SK-N-SH treated with all-trans-retinoic acid at 6 μM for 48 hours (cell line): ENCODE data around the gene TRAK1.

Experiments
- ATAC-seq: fragments of 200-7000 bp; cut with Tn5 transposase; 3 replicates; pipeline ENCODE4 v1.9.1; 2020; ENCODE audit warnings: mild to moderate bottlenecking, moderate library complexity
- BACH2 ChIP-seq: fragments of 250-450 bp; sonication (Bioruptor Pico); IDR thresholded peaks from 2 replicates; pipeline ENCODE4 v1.9.0; 2021; ENCODE audit warnings: mild to moderate bottlenecking, borderline replicate concordance
- CREB5 ChIP-seq: fragments of 250-450 bp; sonication (Bioruptor Pico); IDR thresholded peaks from 2 replicates; pipeline ENCODE4 v1.5.1; 2020; ENCODE audit warnings: low read depth, mild to moderate bottlenecking, moderate library complexity
- CSDC2 ChIP-seq: fragments of 250-450 bp; sonication (Bioruptor Pico); IDR thresholded peaks from 2 replicates; pipeline ENCODE4 v1.5.0; 2020; ENCODE audit warnings: mild to moderate bottlenecking, moderate library complexity
- ESRRG ChIP-seq: fragments of 250-450 bp; sonication (Bioruptor Pico); IDR thresholded peaks from 2 replicates; pipeline ENCODE4 v1.6.1; 2021; ENCODE audit warnings: mild to moderate bottlenecking
- ISL1 ChIP-seq: fragments of 250-450 bp; sonication (Bioruptor Pico); IDR thresholded peaks from 2 replicates; pipeline ENCODE4 v2.1.2; 2022; ENCODE audit warnings: mild to moderate bottlenecking, moderate library complexity
- OSR1 ChIP-seq: fragments of 250-450 bp; sonication (Bioruptor Pico); IDR thresholded peaks from 2 replicates; pipeline ENCODE4 v1.8.0; 2022; ENCODE audit warnings: moderate library complexity, mild to moderate bottlenecking, inconsistent platforms
- PATZ1 ChIP-seq: fragments of 250-450 bp; sonication (Bioruptor Pico); IDR thresholded peaks from 2 replicates; pipeline ENCODE4 v1.8.0; 2020; ENCODE audit warnings: mild to moderate bottlenecking, moderate library complexity, borderline replicate concordance
- POU6F1 ChIP-seq: fragments of 250-450 bp; sonication (Bioruptor Pico); IDR thresholded peaks from 2 replicates; pipeline ENCODE4 v1.8.0; 2021; ENCODE audit warnings: low read depth, mild to moderate bottlenecking, moderate library complexity, borderline replicate concordance
- PPARA ChIP-seq: fragments of 250-450 bp; sonication (Bioruptor Pico); IDR thresholded peaks from 2 replicates; pipeline ENCODE4 v1.5.0; 2020; ENCODE audit warnings: mild to moderate bottlenecking, borderline replicate concordance
- RARB ChIP-seq: fragments of 250-450 bp; sonication (Bioruptor Pico); IDR thresholded peaks from 2 replicates; pipeline ENCODE4 v1.8.0; 2021; ENCODE audit warnings: mild to moderate bottlenecking, moderate library complexity
- TCF4 ChIP-seq: fragments of 250-450 bp; sonication (Bioruptor Pico); IDR thresholded peaks from 2 replicates; pipeline ENCODE4 v1.8.0; 2021; ENCODE audit warnings: mild to moderate bottlenecking, moderate library complexity, borderline replicate concordance
- TOX ChIP-seq: fragments of 250-450 bp; sonication (Bioruptor Pico); IDR thresholded peaks from 2 replicates; pipeline ENCODE4 v1.8.0; 2021; ENCODE audit warnings: mild to moderate bottlenecking, moderate library complexity, borderline replicate concordance
- TSHZ2 ChIP-seq: fragments of 250-450 bp; sonication (Bioruptor Pico); IDR thresholded peaks from 2 replicates; pipeline ENCODE4 v1.5.0; 2020; ENCODE audit warnings: mild to moderate bottlenecking, moderate library complexity
- ZC3H10 ChIP-seq: fragments of 250-450 bp; sonication (Bioruptor Pico); IDR thresholded peaks from 2 replicates; pipeline ENCODE4 v1.5.1; 2021; ENCODE audit warnings: mild to moderate bottlenecking, moderate library complexity
- ZFP3 ChIP-seq: fragments of 250-450 bp; sonication (Bioruptor Pico); IDR thresholded peaks from 2 replicates; pipeline ENCODE4 v1.5.0; 2020; ENCODE audit warnings: mild to moderate bottlenecking, moderate library complexity
- ZNF565 ChIP-seq: fragments of 450-650 bp; formaldehyde crosslinking; conservative IDR thresholded peaks from 2 replicates; pipeline ENCODE4 v1.5.0; 2020; ENCODE audit warnings: low read depth, mild to moderate bottlenecking, moderate library complexity
- ZNF70 ChIP-seq: fragments of 450-650 bp; formaldehyde crosslinking; IDR thresholded peaks from 2 replicates; pipeline ENCODE4 v1.5.0; 2020; ENCODE audit warnings: mild to moderate bottlenecking, moderate library complexity

TRAK1 gene

GRCh38 chr3:42235532-42235931, 144.4 kb downstream of the TRAK1 start (continued):
- TF ChIP-seq CREB5 (CRISPR knock-in tag) = no peak
- no peak for TF ChIP-seq POU6F1 (CRISPR knock-in tag)
- TF ChIP-seq, all 23 proteins: peak for 0

GRCh38 chr3:42236611-42237010, 145.5 kb downstream of the TRAK1 start:
- TF ChIP-seq ISL1 = no peak
- TF ChIP-seq TSHZ2 (CRISPR knock-in tag) = no peak
- no peak for TF ChIP-seq CREB5 (CRISPR knock-in tag)
- no peak for TF ChIP-seq CSDC2 (CRISPR knock-in tag)
- no peak for TF ChIP-seq POU6F1 (CRISPR knock-in tag)
- no peak for TF ChIP-seq ZNF565
- TF ChIP-seq TCF4 (CRISPR knock-in tag) = no peak
- no peak for ATAC-seq

GRCh38 chr3:42246091-42246490, 154.9 kb downstream of the TRAK1 start:
- no peak for ATAC-seq
- no peak for TF ChIP-seq OSR1
- TF ChIP-seq ISL1 = no peak
- TF ChIP-seq ZC3H10 = no peak
- no peak for TF ChIP-seq ZFP3
- no peak for TF ChIP-seq TOX (CRISPR knock-in tag)
- TF ChIP-seq RARB (CRISPR knock-in tag) = no peak
- TF ChIP-seq ESRRG (CRISPR knock-in tag) = no peak
- TF ChIP-seq PPARA (CRISPR knock-in tag) = no peak
- no peak for TF ChIP-seq CSDC2 (CRISPR knock-in tag)
- TF ChIP-seq CREB5 (CRISPR knock-in tag) = no peak
- TF ChIP-seq TCF4 (CRISPR knock-in tag) = no peak
- no peak for TF ChIP-seq BACH2 (CRISPR knock-in tag)
- TF ChIP-seq TSHZ2 (CRISPR knock-in tag) = no peak
- TF ChIP-seq ZNF70 (CRISPR knock-in tag) = no peak
- no peak for TF ChIP-seq ZNF565
- no peak for TF ChIP-seq PATZ1 (CRISPR knock-in tag)
